ENCODE results near the gene SERPINA3.
"Not testable (repeated sequence)": the region's sequence is repeated elsewhere in the genome, so short reads cannot be mapped to it uniquely, and the experiment has no call there.

Gene SERPINA3

DNA sequence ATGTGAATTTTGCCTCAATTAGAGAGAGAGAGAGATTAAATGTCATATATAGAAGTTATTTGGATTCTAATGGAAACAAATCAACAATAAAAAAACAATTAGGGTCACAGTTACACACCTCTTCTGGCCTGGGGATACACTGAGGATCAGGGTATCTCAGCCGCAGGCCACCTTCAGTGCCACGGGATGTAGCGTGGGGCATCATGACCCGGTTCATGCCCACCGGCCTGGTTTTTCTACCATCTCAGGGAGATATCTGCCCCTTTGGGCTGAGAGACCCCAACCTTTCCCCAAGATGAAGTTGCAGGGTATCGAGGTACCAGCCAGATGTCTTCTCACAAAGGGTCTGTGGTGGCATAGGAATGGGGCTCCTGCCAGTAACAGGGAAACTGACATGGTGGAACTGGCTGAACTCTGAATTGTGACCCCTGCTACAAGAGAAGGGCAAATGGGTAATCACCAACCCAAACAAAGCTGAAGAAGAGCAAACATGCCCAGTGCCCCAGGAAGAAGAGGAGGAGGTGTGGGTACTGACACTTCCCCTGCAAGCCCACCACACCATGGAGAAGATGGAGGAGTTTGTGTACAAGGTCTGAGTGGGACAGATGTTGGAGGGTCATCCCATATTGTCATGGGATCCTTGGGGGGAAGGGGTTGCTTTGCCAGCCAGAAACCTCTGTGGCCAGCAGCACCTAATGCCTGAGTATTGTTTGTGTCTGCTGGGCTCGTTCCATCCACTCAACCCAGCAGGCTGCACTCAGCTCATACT lies 19.5 kb downstream of the SERPINA3 start:
- no peak for DNase-seq (ENCODE audit: low read depth)
- TF ChIP-seq, protein P1, sequence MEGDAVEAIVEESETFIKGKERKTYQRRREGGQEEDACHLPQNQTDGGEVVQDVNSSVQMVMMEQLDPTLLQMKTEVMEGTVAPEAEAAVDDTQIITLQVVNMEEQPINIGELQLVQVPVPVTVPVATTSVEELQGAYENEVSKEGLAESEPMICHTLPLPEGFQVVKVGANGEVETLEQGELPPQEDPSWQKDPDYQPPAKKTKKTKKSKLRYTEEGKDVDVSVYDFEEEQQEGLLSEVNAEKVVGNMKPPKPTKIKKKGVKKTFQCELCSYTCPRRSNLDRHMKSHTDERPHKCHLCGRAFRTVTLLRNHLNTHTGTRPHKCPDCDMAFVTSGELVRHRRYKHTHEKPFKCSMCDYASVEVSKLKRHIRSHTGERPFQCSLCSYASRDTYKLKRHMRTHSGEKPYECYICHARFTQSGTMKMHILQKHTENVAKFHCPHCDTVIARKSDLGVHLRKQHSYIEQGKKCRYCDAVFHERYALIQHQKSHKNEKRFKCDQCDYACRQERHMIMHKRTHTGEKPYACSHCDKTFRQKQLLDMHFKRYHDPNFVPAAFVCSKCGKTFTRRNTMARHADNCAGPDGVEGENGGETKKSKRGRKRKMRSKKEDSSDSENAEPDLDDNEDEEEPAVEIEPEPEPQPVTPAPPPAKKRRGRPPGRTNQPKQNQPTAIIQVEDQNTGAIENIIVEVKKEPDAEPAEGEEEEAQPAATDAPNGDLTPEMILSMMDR (conservative IDR thresholded peaks at IDR 0.05; ENCODE audit: low read depth, low read length) = no peak
- H3K4me3 ChIP-seq (ENCODE audit: low read depth, low read length) = no peak overlapping the region

DNA sequence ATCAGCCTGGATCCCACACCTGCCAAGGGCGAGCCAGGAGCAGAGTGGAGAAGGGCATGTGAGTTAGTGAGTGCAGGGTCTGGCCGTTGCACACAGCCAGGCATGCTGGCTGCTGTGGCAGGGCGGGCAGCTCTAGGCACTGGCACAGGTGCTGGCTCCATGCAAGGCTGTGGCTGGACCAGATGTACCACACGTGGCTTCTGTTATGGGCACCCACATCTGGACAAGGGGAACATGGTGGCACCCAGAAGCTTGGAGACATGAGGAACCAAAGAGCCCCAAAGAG lies 20.1 kb downstream of the SERPINA3 start:
- H3K4me3 ChIP-seq (ENCODE audit: low read depth, low read length) = no peak overlapping the region
- TF ChIP-seq, protein P1 (conservative IDR thresholded peaks at IDR 0.05; ENCODE audit: low read depth, low read length) = no peak
- no peak for DNase-seq (ENCODE audit: low read depth)

DNA sequence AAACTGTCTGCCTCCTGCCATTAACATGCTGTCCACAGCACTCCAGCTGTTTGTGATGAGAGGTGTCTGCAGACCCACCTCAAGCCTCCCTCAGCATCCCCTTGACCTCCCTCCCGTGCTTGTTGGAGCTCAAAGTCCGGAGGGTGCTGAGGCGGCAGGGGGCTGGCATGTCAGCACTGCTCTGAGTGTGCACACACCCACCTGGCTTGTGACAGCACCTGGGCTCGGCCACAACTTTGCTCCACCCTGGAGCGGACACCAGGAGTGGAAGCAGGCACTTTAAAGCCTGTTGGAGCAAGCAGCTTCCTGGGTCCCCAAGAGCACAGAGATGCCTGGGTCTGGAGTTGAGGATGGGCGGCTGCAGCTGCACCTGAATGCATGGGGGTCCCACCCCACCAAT lies 20.9 kb downstream of the SERPINA3 start:
- H3K4me3 ChIP-seq (ENCODE audit: low read depth, low read length) = no peak overlapping the region
- TF ChIP-seq, protein P1 (conservative IDR thresholded peaks at IDR 0.05; ENCODE audit: low read depth, low read length) = no peak
- DNase-seq (ENCODE audit: low read depth) = no peak

DNA sequence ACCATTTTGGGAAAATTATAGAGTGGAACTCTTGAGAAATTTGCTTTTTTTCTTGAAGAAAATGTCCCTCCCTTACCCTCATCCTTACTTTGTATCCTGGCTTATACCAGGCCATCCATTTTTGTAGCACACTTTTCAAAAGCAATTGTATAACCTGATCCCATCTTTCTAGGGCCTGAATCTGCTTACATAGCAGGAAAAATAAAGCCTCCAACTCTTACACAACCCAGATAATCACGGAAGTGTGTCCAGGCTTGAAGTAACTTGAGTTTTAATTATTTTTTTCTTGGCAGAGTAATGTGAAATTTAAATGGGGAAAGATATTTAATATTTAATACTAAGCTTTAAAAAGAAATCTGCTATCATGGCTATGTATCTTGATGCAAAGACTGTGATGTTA lies 23.0 kb downstream of the SERPINA3 start:
- no peak for DNase-seq (ENCODE audit: low read depth)
- H3K4me3 ChIP-seq (ENCODE audit: low read depth, low read length) = no peak overlapping the region
- TF ChIP-seq, protein P1 (conservative IDR thresholded peaks at IDR 0.05; ENCODE audit: low read depth, low read length) = no peak

DNA sequence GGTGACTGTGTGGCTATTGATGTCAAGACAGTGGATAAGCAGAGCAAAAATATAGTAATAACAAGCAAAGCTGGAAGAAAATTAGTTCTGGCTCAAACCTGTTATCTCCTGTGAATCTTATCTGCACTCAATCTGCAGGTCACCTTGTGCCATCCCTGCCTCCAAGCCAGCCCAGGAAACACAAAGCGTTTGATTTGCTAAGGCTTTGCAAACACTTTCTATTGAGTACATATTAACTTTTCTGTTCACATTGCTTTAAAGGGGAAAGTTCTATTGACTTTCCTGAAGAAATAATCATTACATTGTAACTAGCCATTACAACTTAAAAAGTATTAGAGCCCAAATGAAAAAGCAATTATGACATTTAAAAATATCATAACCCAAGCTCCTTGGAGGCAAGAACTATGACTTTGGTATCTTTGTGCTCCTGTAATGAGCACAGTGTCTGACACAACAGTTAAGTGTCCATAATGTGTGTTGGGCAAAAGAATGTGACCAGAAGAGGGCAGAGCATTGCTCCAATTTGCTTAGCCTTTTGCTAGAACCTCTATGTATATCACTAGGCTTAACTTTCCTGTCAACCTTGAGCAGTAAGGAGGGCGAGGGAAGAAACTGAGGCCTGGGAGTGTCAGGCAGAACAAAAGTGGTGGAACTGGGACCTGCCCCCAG lies 24.7 kb downstream of the SERPINA3 start:
- no peak overlapping the region for H3K4me3 ChIP-seq (ENCODE audit: low read depth, low read length)
- TF ChIP-seq, protein P1 (conservative IDR thresholded peaks at IDR 0.05; ENCODE audit: low read depth, low read length) = peak; percentile 47
- DNase-seq (ENCODE audit: low read depth) = peak; percentile 45

DNA sequence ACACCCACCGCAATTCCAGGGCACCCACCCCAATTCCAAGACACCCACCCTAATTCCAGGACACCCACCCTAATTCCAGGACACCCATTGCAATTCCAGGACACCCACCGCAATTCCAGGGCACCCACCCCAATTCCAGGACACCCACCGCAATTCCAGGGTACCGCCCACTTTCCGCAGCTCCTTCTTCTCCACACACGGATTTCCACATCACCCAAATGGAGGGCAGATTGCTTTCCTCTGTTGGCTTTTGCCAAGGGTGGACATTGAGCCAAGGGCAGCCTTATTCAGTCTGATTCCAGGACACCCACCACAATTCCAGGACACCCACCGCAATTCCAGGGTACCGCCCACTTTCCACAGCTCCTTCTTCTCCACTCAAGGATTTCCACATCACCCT lies 25.6 kb downstream of the SERPINA3 start:
- DNase-seq (ENCODE audit: low read depth); H3K4me3 ChIP-seq (ENCODE audit: low read depth, low read length): not testable (repeated sequence)

DNA sequence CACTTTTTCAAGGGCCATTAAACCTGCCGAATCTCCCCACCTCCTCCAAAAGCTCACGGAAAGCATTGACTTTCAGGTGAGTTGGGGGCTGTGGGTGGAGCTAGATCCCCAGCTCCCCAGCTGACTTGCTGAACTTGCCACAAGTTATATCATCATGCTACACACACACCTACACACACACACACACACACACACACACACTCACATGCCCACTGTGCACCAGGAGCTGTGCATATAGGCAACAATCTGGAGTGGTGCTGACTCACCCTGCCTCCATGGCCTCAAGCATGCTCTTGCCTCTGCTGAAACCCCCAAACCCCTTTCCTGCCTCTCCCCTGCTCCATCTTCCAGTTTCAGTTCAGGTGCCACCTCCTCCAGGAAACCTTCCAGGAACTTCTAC lies 26.1 kb downstream of the SERPINA3 start:
- TF ChIP-seq, protein P1 (conservative IDR thresholded peaks at IDR 0.05; ENCODE audit: low read depth, low read length) = no peak
- peak; percentile 44 for DNase-seq (ENCODE audit: low read depth)
- H3K4me3 ChIP-seq (ENCODE audit: low read depth, low read length) = no peak overlapping the region

Measured in choroid plexus epithelial cell (primary cell).